GM18907 (cell line): Measurements from ENCODE around the gene KRT17.

ENCODE experiments used
- ATAC-seq: cut with Tn5 transposase; IDR thresholded peaks from one replicate; pipeline ENCODE4 v1.9.1; 2021; ENCODE audit warnings: mild to moderate bottlenecking, moderate library complexity; ENCODE audit not compliant: unreplicated experiment

The KRT17 gene

GRCh38 chr17:41624208-41625101 is at the start of gene KRT17:
KRT17 (minus strand) TSS chr17:41624575; CDS start chr17:41624509, 66 bp downstream.
- no peak for ATAC-seq

GRCh38 chr17:41672153-41672552 is 47.8 kb upstream of the KRT17 start:
- ATAC-seq = no peak

- no peak for ATAC-seq
These were observed 43.1 kb upstream of the KRT17 start for GRCh38 chr17:41667280-41668041.

- peak; percentile 40 for ATAC-seq
These were observed 42.4 kb upstream of the KRT17 start for GRCh38 chr17:41666708-41667279.

GRCh38 chr17:41666237-41666641 is 41.9 kb upstream of the KRT17 start:
- peak; percentile 42 for ATAC-seq

- peak; percentile 65 for ATAC-seq
These were observed 41.3 kb upstream of the KRT17 start for GRCh38 chr17:41665566-41666236.

GRCh38 chr17:41664587-41665565 is 40.5 kb upstream of the KRT17 start:
- no peak for ATAC-seq

GRCh38 chr17:41664172-41664457 is 39.7 kb upstream of the KRT17 start:
- ATAC-seq = no peak

- ATAC-seq = no peak
These were observed 39.2 kb upstream of the KRT17 start for GRCh38 chr17:41663451-41664171.

GRCh38 chr17:41660221-41660711 is 35.9 kb upstream of the KRT17 start:
- ATAC-seq = no peak

GRCh38 chr17:41659427-41660212 is 35.2 kb upstream of the KRT17 start:
- no peak for ATAC-seq

- ATAC-seq = no peak
These were observed 34.5 kb upstream of the KRT17 start for GRCh38 chr17:41658846-41659245.

GRCh38 chr17:41657936-41658335 is 33.6 kb upstream of the KRT17 start:
- ATAC-seq = no peak

GRCh38 chr17:41657176-41657754 is 32.9 kb upstream of the KRT17 start:
- no peak for ATAC-seq

GRCh38 chr17:41656249-41657023 is 32.1 kb upstream of the KRT17 start:
- ATAC-seq = no peak

GRCh38 chr17:41655611-41656111 is 31.3 kb upstream of the KRT17 start:
- ATAC-seq = no peak
